Medulla oblongata (tissue), 1 donor: Measurements from ENCODE around the gene DEFB112.

Source experiments
- DNase-seq: peaks from one replicate; pipeline ENCODE4 v3.0.0-alpha.2; 2015; ENCODE audit errors: extremely low spot score

The DEFB112 gene

GRCh38 chr6:49995278-49995677 is 54.5 kb downstream of the DEFB112 start:
- DNase-seq = no peak
